Ovary (tissue), 3 donors: ENCODE measurements around the gene MAOB.

Source experiments
- POLR2A ChIP-seq: fragments of 450-650 bp; IDR thresholded peaks from one replicate; pipeline ENCODE4 v1.6.1; 2017; ENCODE audit warnings: antibody characterized with exemption, mild to moderate bottlenecking, moderate library complexity
- TF ChIP-seq, protein P1 (sequence below), 3 donors: fragments of 450-650 bp in 2 of 3; fragments of 200-600 bp in 1 of 3; IDR thresholded peaks; one replicate each; pipeline versions ENCODE4 v1.5.1 to v1.8.0; 2016 to 2022; ENCODE audit warnings: antibody characterized with exemption in 3 of 3, mild to moderate bottlenecking in 1 of 3
- donor health status: DM: no; HTN: no; CAD: no.

- TF ChIP-seq, protein P1, sequence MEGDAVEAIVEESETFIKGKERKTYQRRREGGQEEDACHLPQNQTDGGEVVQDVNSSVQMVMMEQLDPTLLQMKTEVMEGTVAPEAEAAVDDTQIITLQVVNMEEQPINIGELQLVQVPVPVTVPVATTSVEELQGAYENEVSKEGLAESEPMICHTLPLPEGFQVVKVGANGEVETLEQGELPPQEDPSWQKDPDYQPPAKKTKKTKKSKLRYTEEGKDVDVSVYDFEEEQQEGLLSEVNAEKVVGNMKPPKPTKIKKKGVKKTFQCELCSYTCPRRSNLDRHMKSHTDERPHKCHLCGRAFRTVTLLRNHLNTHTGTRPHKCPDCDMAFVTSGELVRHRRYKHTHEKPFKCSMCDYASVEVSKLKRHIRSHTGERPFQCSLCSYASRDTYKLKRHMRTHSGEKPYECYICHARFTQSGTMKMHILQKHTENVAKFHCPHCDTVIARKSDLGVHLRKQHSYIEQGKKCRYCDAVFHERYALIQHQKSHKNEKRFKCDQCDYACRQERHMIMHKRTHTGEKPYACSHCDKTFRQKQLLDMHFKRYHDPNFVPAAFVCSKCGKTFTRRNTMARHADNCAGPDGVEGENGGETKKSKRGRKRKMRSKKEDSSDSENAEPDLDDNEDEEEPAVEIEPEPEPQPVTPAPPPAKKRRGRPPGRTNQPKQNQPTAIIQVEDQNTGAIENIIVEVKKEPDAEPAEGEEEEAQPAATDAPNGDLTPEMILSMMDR (IDR thresholded peaks at IDR 0.05) = no peak
- TF ChIP-seq POLR2A = no peak
Measured at GRCh38 chrX:43885617-43886016, 3.4 kb upstream of the MAOB start.
